ENCODE results near the gene C19orf47.

C19orf47 gene

DNA sequence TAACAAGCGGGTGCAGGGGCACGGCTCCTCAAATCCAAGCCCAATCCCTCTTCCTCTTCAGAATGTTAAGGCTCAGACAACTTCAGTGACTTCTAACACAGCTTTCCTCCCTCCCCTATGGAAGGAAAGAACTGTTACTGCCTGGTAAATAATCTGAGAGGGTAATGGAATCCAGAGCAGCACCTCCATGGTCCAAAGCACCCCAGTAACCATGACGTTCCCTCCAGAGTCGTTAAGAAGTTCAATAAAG, 64.0 kb downstream of the C19orf47 start:
- in situ Hi-C loops (cut with MboI; ENCODE audit: low sequenced_read_pairs), result no loop called here

DNA sequence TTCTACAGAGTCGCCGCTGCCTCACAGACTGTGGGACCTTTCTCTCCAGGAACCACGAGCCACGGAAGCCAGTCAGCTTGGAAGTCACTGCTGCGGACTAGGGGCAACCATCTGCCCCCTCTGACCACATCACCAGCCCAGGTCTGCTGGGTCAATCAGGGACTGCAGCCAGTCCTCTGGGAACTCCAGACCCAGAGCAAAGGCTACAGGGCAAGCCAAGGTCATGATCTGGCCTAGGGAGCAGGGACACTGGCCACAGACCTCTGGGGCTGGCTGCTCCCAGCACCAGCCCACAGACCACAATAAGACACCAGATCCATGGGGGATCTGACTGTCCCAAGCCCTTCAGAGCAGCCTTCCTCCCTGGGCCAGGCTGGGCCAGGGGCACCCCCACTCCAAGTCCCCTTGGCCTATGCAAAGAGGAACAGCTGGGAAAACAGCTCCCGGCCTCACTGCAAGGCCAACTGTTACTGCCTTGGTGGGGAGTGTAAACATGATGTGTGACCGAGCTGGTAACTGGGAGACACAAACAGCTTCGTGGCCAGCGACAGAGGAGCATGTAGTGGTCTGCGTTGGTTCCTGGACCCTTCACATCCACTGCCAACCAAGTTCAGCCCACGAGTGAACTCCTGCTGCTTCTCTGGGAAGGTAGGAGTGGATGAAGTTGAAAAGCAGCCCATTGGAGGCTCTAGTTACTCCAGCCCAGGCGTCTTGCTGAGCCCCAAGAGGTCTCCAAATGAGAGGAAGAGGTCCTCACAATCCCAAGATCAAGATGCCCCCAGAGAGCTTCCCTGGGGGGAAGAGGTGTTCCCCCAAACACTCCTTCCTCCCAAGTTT, 64.6 kb downstream of the C19orf47 start:
- in situ Hi-C loops (cut with MboI; ENCODE audit: low sequenced_read_pairs), result no loop called here

DNA sequence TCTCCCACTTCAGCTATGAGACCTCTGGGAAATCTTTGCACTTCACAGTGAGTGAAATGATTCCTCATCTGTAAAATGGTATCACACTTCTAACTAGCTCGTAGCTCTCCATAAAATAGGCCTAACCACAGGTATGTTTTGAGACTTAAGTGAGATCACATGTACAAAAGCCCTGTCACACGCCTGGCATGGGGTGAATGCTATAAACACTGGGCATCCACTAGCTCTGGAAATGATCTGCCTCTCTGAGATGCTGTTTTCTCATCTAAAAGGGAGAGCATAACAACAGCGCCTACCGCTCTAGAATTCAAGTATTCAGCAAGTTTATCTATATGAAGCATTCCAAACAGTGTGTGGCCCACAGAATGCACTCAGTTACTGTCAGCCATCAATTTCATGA, 65.3 kb downstream of the C19orf47 start:
- in situ Hi-C loops (cut with MboI; ENCODE audit: low sequenced_read_pairs), result no loop called here

DNA sequence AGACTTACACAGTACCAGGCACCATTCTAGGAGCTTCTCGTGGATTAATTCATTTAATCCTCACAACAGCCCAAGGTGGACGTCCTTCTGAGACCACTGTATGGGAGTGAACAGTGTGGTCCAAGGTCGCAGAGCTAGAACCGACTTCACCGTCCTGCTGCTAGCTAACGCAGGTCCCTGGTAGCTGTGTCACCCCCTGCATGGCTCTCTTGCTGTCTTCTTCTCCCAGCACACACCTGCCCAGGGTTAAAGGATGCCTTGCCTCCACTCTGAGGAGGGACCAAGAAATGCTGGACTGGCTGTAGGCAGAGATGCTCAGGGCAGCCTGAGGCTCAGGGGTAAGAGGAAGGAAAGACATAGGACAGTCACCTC, 66.0 kb downstream of the C19orf47 start:
- in situ Hi-C loops (cut with MboI; ENCODE audit: low sequenced_read_pairs), result no loop called here

DNA sequence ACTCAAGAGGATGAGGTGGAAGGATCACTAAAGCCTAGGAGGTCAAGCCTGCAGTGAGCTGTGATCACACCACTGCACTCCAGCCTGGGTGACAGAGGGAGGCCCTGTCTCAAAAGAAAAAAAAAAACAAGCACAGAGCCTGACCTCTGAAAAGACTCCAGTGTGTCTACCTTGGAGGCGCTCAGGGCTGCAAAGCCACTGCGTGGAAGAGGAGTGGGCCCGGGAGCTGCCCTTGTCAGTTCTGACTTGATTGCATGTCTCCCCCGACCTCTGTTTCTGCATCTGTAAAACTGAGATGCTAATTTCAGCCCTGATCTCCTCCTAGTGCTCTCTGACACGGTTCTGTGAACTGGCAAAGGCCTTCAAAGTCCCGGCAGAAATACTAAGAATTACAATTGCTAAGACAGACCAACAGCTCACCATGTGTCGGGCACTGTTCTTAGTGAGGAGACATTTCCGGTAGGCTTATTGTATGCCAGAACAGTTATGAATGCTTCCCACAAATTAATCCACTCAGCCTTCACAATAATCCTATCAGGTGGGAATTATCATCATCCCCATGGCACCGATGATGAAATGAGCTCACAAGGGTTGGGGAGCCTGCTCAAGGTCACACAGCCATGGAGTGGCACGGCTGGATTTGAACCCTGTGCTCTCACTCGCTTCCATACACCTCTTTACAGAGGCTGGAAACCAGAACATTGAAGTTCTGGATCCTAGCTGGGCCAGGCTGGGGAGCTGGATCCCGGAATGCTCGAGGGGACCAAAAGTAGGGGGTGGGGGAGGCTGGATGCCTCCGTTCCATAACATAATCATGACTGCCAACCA, 66.6 kb downstream of the C19orf47 start:
- in situ Hi-C loops (cut with MboI; ENCODE audit: low sequenced_read_pairs), result no loop called here

DNA sequence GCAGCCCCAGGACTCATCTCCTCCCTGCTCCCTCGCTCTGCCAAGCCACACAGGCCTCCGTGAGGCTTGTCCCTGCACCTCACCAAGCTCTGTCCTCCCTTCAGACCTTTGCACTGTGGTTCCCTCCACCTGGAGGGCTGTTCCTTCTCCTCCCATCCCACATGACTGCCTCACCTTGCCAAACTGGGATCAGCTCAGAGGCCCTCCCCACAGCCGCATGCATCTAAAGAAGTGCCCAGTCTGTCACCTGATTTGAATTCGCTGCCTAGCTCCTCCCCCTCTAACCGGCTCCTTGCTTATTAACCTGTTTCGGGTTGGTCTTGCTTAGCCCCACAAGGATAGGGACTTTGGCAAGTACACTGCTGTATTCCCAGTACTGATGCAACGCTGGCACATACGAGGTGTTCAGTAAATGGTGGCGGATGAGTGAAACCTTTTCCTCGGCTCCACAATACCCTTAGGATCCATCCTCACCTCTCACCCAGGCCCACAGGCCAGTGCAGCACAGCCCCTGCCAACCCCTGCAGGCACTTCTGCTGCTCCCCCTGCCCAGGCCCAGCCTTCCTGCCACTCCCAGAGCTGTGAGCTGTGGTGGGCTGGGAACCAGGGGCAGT, 67.5 kb downstream of the C19orf47 start:
- in situ Hi-C loops (cut with MboI; ENCODE audit: low sequenced_read_pairs), result no loop called here

DNA sequence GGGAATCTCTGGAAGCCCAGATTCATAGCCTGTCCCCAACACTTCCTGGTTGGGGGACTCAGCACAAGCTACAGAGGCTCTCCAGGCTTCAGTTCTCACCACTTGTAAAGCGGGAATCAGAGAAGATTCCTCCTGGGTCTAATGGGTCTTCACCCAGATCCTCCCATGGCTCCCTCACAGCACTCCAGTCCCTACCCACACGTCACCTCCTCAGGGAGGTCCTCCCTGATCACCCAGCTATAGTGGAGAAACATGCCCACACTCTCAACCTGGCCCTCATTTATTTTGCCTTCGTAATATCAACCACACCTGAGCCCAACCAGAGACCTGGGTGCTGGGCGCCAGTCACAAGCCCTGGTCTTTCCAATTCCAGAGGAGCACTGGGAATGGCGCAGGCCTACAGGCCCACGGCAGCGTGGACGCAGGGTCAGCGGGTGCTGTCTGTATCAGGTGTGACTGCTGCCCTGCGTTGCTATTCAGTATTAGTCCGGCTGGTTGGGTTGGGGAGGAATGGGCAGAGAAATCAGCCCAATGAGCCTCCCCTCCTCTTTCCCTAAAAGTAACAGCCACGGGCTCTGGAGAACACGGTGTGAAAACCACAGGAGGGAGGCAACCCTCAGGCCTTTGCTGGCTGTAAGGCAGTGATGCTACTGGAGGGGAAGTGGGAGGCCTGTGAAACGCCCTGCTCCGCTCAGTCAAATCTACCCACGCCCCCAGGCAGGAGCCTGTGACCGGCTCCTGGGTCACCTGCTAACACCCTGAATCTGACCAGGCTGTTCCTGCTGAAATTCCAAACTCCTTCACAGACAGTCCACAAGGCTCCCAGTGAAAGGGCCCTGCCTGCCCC, 68.2 kb downstream of the C19orf47 start:
- in situ Hi-C loops (cut with MboI; ENCODE audit: low sequenced_read_pairs), result no loop called here

DNA sequence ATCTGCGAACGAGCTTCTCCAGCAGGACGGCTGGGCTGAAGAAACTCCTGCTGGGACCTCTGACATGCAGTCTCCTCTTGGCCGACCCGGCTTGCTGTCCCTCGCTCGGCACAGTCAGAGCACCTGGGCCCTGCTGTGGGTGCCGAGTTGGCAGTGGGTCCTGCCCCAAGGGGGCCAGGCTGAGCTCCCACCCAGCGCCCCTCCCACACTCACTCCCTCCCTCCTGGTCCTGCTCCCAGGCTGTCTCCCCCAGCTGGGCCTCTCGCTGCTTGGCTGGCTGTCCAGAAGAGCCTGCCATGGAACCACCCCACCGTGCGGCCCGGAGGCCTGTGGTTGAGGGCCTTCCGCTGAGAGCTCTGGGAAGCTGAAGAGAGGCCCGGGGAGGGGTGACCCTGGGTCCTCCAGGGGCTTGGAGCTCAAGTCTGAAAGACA, 69.1 kb downstream of the C19orf47 start:
- in situ Hi-C loops (cut with MboI; ENCODE audit: low sequenced_read_pairs), result no loop called here

DNA sequence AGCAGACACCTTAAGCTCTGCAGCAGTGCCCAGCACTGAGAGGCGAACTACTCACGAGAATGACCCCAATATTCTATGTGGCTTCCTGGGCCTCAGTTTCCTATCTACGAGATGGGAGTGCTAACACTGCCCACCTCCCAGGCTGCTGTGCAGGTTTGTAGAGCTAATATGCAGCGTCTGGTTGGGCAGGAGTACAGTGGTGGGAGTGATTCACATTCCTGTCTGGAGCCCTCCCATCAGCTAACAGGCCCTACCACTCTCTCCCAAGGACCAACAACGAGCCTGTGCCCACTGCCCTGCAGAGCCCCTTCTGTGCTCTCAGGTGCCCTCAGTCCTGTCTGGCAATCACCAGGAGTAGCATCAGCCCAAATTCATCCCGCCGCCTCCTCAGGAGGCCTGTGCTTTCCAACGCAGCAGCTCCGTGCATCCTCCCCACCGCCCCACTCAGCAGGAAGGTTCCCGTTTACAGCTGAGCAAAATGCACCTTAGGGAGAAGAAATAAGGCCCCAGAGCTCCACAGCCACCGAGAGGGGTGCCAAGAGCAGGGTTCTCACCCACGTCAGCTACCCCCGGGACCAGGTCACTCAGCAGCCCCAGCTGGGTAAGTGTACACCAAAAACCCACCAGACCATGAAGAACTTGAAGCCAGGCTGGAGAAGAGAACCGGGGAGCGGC, 69.7 kb downstream of the C19orf47 start:
- in situ Hi-C loops (cut with MboI; ENCODE audit: low sequenced_read_pairs), result no loop called here

DNA sequence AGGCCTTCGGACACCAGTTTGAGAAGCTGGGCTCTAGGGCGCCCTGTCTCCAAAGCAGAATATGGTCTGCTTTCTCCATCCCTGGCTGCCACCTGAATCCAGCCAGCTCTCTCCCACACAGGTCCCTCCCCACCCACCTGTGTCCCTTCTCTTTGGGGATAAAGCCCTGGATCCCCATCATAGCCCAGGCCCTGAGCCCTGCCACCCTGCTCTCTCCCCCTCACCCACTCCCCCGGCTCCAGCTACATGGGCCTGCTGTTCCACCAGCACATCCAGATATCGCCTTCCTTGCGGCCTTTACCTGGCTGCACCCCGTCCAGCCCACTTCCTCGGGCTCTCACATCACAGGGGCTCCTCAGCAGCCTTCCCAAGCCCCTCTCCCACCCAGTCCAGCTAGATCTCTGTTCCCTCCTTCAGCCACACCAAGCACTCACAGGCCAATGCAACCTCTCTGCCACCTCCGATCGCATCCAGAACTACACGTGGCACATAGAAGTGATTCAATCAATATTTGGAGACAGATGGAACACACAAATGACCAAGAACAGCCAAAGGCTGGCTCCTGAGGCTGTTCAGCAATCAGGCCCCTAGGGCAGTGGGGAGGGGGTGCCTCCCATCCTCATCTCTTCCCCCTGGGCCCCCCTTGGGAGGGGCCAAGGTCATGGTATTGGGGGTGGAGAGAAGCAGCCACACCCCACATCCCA, 70.7 kb downstream of the C19orf47 start:
- in situ Hi-C loops (cut with MboI; ENCODE audit: low sequenced_read_pairs), result no loop called here

DNA sequence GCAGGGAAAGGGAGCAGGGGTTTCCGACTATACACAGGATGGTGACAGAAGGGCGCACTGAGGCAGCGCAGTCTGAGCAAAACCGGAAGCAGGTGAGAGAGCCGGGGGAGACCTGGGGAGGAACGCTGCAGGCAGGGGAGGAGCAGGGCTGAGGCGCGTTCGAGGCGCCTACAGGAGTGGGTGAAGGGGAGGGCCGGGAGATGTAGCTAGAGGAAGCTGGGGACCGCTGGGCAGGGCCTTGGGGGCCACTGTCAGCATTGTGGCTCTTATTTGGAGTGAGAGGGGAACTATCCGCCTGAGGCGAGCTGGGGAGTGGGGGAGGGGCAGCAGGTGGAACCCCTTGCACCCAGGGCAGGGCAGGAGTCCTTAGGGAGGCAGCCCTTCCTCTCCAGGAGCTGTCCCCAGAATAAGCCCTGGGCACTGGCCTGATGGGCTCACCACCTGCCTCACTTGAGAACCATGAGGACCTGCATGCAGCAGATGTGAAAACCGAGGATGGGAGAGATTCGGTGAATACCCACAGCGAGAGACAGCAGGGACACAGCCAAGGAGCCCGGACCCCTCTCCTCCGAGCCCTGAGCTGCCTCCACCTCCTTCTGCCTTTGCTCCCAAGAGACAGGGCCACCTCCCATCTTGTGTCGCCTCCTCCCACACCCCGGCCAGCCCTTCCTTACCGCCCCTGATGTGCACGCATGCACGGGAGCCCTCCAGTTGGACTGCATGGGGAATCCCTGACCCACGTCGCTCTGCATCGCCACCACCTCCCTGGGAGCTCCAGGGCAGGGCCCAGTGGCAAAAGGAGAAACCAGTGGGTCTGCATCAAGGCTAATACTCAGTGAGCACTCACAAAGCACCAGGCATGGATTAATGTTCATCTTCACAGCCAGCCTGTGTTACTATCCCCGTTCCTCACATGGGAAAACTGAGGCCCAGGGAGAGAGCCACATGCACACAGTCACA, 73.3 kb downstream of the C19orf47 start:
- in situ Hi-C loops (cut with MboI; ENCODE audit: low sequenced_read_pairs), result no loop called here

DNA sequence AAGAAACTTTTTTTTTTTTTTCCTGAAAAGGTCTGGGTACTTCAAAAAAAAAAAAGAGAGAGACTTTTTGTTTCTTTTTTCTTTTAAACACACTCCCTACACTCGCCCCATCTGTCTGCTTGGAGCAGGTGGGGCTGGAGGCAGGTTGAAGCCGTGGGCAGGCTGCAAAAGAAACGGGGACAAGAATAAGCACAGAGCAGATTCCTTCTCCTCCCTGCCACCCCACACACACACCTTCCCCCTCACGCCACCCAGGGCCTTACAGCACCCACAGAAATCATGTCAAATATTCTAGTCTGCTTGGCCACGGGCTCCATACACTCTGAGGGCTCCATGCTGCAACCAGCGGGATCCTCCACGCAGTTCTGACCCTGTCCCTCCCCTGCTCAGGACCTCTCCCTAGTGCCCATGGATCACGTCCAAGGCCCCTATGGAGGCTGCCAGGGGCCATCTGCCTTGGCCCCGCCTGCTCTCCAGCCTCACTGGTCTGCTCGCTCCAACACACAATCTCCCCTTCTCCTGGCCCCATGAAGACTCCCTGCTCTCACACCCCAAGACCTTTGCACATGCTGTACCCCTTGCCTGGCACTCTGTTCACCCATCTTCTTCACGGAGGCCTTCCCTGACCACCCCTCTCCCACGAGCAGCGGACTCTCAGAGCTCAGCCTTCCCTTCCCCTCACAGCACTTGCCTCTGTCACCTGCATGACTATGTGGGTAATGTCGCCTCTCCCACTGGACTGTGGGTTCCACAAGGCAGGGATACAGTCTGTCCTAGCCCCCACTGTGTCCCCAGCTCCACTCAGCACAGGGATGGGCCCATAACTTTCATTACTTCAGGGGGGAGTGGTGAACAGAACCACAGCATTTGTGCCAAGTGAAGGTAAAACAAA, 74.5 kb downstream of the C19orf47 start:
- in situ Hi-C loops (cut with MboI; ENCODE audit: low sequenced_read_pairs), result no loop called here

DNA sequence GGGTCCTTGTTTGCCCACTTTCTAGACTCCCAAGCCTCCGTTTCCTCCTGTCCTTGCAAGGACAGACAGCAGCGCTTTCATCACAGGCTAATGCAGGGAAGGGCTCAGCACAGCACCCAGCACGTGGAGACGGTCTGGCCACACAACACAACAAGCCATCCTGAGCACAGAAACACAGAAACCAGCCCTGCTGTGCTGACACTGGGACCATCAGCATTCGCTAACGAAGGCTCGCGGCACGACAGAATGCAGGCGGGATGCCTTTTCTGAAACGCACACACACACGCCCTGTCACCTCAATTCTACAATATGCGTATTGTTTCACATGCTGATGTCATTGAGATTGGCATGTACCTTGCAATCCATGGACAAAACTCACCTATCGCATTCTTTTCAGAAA, 75.9 kb downstream of the C19orf47 start:
- in situ Hi-C loops (cut with MboI; ENCODE audit: low sequenced_read_pairs), result no loop called here

DNA sequence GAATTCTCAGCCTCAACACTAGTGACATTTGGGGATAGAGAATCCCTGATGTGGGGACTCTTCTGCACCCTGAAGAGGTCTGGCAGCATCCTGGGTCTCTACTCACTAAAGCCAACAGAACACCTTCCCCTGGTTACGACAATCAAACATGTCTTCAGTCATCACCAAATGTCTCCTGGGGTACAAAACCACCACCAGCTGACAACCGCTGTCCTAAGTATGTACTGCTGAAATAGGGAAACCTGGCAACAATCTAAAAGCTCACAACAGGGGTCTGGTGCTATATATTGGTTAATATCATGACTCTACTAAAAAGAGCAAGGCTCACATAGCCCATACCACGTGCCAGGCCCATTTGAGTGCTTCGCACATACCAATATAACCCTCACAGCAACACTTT, 76.5 kb downstream of the C19orf47 start:
- in situ Hi-C loops (cut with MboI; ENCODE audit: low sequenced_read_pairs), result no loop called here

DNA sequence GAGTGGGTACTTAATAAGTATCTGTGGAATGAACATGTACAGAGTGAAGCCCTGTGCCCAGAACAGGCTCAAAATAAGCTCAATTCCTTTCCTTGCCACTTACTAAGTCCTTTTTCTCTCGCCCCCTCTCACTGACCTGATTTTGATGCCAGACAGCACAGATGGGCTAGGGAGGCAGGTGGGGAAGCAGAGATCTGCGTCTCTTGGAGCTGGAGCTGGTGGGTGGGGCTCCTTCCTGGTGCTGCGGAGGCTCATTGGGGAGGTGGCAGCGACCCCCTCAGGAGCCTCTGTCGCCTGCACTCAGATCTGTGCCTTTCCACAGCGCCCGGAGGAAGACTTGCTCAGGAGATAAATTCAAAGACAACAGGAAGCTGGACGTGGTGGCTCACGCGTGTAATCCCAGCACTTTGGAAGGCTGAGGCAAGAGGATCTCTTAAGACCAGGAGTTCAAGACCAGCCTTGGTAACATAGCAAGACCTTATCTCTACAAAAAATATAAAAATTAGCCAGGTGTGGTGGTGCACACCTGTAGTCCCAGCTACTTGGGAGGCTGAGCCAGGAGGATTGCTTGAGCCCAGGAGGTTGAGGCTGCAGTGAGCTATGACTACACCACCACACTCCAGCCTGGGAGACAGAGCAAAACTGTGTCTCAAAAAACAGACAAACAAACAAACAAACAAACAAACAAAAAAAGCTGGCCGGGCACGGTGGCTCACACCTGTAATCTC, 77.7 kb downstream of the C19orf47 start:
- in situ Hi-C loops (cut with MboI; ENCODE audit: low sequenced_read_pairs), result no loop called here
